Uterus (tissue), 2 donors: ENCODE results near the gene STAC2.
"Not testable (repeated sequence)": the region's sequence is repeated elsewhere in the genome, so short reads cannot be mapped to it uniquely, and the experiment has no call there.

Experiments used
- POLR2A ChIP-seq, 2 donors: fragments of 450-650 bp; IDR thresholded peaks; one replicate each; pipeline ENCODE4 v1.6.1; 2016; ENCODE audit warnings: antibody characterized with exemption in 2 of 2, mild to moderate bottlenecking in 1 of 2, moderate library complexity in 1 of 2
- TF ChIP-seq, protein P1 (sequence below), 4 experiments: fragments of 200-600 bp in 2 of 4; fragments of 450-650 bp in 2 of 4; sonication (generic) in 2 of 4; IDR thresholded peaks; one replicate each; pipeline ENCODE4 v1.5.1; 2016 to 2019; ENCODE audit warnings: antibody characterized with exemption in 4 of 4, mild to moderate bottlenecking in 2 of 4, moderate library complexity in 1 of 4

DNA sequence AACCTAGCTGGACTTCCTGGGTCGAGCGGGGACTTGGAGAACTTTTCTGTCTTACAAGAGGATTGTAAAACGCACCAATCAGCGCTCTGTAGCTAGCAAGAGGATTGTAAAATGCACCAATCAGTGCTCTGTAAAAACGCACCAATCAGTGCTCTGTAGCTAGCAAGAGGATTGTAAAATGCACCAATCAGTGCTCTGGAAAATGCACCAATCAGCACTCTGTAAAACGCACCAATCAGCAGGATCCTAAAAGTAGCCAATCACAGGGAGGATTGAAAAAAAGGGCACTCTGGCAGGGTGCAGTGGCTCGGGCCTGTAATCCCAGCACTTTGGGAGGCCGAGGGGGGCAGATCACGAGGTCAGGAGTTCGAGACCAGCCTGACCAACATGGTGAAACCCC, 57.2 kb downstream of the STAC2 start:
- not testable (repeated sequence) for TF ChIP-seq POLR2A (IDR thresholded peaks at IDR 0.05)
- TF ChIP-seq, protein P1, sequence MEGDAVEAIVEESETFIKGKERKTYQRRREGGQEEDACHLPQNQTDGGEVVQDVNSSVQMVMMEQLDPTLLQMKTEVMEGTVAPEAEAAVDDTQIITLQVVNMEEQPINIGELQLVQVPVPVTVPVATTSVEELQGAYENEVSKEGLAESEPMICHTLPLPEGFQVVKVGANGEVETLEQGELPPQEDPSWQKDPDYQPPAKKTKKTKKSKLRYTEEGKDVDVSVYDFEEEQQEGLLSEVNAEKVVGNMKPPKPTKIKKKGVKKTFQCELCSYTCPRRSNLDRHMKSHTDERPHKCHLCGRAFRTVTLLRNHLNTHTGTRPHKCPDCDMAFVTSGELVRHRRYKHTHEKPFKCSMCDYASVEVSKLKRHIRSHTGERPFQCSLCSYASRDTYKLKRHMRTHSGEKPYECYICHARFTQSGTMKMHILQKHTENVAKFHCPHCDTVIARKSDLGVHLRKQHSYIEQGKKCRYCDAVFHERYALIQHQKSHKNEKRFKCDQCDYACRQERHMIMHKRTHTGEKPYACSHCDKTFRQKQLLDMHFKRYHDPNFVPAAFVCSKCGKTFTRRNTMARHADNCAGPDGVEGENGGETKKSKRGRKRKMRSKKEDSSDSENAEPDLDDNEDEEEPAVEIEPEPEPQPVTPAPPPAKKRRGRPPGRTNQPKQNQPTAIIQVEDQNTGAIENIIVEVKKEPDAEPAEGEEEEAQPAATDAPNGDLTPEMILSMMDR (IDR thresholded peaks at IDR 0.05), result not testable (repeated sequence)
